Left ventricle myocardium inferior (tissue), 1 donor: Measurements from ENCODE around the gene AUTS2. TPM values are rescaled to one million over a fixed set of nuclear protein-coding genes. Genes with fewer than 3 reads are reported as not detected.

Experiments used
- DNase-seq: peaks from one replicate; pipeline ENCODE4 v3.0.0-alpha.2; 2020
- H3K27ac ChIP-seq: fragments of 200-600 bp; replicated peaks from 2 replicates; pipeline ENCODE4 v1.8.0; 2021
- H3K27me3 ChIP-seq: fragments of 200-600 bp; 2 replicates; pipeline ENCODE4 v1.8.0; 2021; ENCODE audit warnings: low read depth
- H3K36me3 ChIP-seq: fragments of 200-600 bp; 2 replicates; pipeline ENCODE4 v1.8.0; 2021
- H3K4me1 ChIP-seq: fragments of 200-600 bp; 2 replicates; pipeline ENCODE4 v1.8.0; 2021
- H3K4me3 ChIP-seq: fragments of 200-600 bp; 2 replicates; pipeline ENCODE4 v1.8.0; 2021; ENCODE audit warnings: mild to moderate bottlenecking, moderate library complexity
- H3K9me3 ChIP-seq: fragments of 200-600 bp; replicated peaks from 2 replicates; pipeline ENCODE4 v1.8.0; 2021
- intact Hi-C: fragments of 100-400 bp; cut with micrococcal nuclease; formaldehyde crosslinking; loops from one replicate; pipeline ENCODE4 v1.11.0; 2022
- total RNA-seq: library from RNA; stranded (reverse); fragmentation: NEBNext Ultra II Directional; extraction: Animal tissue kit (Norgen Biotek cat#: 25700); gene quantifications from one replicate; pipeline ENCODE4 v1.2.1, GENCODE V29; 2021
- TF ChIP-seq, protein P1 (sequence below): fragments of 200-600 bp; IDR thresholded peaks from 2 replicates; pipeline ENCODE4 v1.8.0; 2021; ENCODE audit warnings: antibody characterized with exemption, mild to moderate bottlenecking, borderline replicate concordance
- donor health status: DM: no; HTN: yes; CAD: no; lungs with severe emphysema.

Gene AUTS2
- total RNA-seq, 1 donor from 2014 or later, result 10.5 TPM

DNA sequence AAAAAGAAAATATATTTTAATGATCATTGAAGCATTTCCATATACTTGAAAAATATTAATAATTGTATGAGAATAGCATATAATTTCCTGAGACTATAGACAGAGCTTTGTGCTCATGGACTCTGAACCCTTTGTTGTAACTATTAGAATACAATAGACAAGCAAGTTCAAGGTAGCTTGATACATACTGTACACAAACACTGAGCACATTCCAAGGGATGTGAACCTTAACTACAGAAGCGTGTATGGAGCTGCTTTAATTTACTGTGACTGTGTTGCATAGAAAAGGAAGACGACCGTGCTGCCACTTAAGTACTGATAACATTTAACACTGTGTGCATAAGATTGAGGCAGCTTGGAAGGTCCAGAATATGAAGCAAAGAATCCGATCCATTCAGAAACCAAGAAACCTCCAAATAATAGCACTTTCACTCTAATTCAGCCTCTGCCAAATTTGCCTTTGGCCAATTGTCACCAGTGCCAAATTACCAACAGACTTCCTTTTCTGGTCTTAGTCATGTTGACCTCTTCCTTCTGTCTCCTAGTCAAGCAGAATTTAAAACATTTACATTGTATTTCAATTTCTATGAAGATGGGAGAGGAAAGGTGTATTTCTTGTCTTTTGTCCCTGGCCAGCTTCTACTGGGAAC lies 967.6 kb downstream of the AUTS2 start:
- H3K36me3 ChIP-seq, result no peaks in the 10 kb centered on the region
- peaks cover 22% of the 10 kb centered on the region for H3K4me1 ChIP-seq
- TF ChIP-seq, protein P1, sequence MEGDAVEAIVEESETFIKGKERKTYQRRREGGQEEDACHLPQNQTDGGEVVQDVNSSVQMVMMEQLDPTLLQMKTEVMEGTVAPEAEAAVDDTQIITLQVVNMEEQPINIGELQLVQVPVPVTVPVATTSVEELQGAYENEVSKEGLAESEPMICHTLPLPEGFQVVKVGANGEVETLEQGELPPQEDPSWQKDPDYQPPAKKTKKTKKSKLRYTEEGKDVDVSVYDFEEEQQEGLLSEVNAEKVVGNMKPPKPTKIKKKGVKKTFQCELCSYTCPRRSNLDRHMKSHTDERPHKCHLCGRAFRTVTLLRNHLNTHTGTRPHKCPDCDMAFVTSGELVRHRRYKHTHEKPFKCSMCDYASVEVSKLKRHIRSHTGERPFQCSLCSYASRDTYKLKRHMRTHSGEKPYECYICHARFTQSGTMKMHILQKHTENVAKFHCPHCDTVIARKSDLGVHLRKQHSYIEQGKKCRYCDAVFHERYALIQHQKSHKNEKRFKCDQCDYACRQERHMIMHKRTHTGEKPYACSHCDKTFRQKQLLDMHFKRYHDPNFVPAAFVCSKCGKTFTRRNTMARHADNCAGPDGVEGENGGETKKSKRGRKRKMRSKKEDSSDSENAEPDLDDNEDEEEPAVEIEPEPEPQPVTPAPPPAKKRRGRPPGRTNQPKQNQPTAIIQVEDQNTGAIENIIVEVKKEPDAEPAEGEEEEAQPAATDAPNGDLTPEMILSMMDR, result no peak
- H3K4me3 ChIP-seq, result no peak overlapping the region
- intact Hi-C loops, result no loop called here
- H3K9me3 ChIP-seq, result no peaks in the 10 kb centered on the region
- no peaks in the 10 kb centered on the region for H3K27me3 ChIP-seq
- no peak for DNase-seq
- no peak overlapping the region for H3K27ac ChIP-seq

GRCh38 chr7:70566671-70567070 lies 968.4 kb downstream of the AUTS2 start:
- TF ChIP-seq, protein P1, result no peak
- Histone ChIP-seq H3K36me3 (no peaks in the 10 kb centered on the region), H3K4me3 (no peak overlapping the region), H3K27me3 (no peaks in the 10 kb centered on the region), H3K9me3 (no peaks in the 10 kb centered on the region), H3K27ac (no peak overlapping the region), H3K4me1 (peaks cover 22% of the 10 kb centered on the region)
- intact Hi-C loops, result no loop called here
- DNase-seq, result no peak

DNA sequence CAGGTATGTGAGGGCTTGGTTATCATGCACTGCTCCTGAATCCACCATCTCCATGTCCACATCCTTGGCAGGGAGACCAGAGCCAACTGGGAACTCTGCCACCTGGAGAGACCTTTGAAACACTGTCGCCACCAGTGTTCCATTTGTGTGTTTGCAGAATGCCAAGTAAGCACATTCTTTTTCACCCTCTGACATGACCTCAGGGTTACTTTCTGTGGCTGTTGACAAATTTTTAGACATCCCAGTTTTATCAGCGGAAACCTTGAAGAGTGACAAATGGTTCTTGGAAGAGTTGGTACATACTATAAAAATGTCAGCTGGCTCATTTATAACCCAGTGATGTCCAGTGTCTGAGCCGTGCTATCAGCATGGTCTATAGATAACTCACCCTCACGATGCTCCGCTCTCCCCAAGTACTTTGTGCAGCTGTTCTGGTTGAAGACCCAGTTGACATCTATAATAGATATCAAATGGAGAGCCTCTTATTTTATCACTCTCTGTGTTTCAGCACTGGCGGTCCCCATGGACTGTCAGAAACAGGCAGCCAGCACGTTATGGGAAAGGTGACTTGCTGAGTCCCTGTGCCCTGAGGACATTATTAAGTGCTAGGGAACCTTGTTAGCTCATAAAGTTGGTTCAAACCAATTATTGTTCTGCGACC lies 970.5 kb downstream of the AUTS2 start:
- DNase-seq, result peak; percentile 35
- no peaks in the 10 kb centered on the region for H3K36me3 ChIP-seq
- peaks cover 22% of the 10 kb centered on the region for H3K4me1 ChIP-seq
- TF ChIP-seq, protein P1, result no peak
- H3K27me3 ChIP-seq, result no peaks in the 10 kb centered on the region
- intact Hi-C loops, result no loop called here
- no peak overlapping the region for H3K4me3 ChIP-seq
- peak overlapping the region; percentile 55 for H3K27ac ChIP-seq
- no peaks in the 10 kb centered on the region for H3K9me3 ChIP-seq

GRCh38 chr7:70569335-70569819 lies 971.1 kb downstream of the AUTS2 start:
- H3K9me3 ChIP-seq, result no peaks in the 10 kb centered on the region
- H3K27me3 ChIP-seq, result no peaks in the 10 kb centered on the region
- intact Hi-C loops, result no loop called here
- H3K4me3 ChIP-seq, result peak overlapping the region; percentile 1
- TF ChIP-seq, protein P1, result no peak
- DNase-seq, result no peak
- H3K27ac ChIP-seq, result peak overlapping the region; percentile 55
- no peaks in the 10 kb centered on the region for H3K36me3 ChIP-seq
- H3K4me1 ChIP-seq, result peaks cover 22% of the 10 kb centered on the region

DNA sequence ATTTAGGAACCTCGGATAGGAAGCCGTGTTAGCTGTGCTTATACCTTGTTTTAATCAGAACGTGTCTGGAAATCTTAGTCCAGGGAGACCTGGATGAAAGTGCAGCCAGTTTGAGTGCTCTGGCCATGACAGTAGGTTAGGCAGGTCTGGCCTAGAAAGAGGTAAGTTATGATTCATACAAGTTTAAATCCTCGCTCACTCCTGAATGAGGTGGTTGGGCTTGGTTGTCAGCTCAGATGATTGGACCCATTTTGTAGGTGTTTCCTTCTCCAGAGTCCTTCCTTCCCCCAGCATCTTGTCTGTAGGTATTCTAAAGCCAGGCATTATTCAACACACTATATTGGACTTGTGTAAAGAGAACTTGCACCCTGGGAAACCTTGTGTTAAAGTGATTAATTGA lies 971.8 kb downstream of the AUTS2 start:
- Histone ChIP-seq H3K27ac (no peak overlapping the region), H3K4me3 (peak overlapping the region; percentile 1), H3K27me3 (no peaks in the 10 kb centered on the region), H3K9me3 (no peaks in the 10 kb centered on the region), H3K4me1 (peaks cover 22% of the 10 kb centered on the region), H3K36me3 (no peaks in the 10 kb centered on the region)
- intact Hi-C loops, result no loop called here
- TF ChIP-seq, protein P1, result no peak
- DNase-seq, result no peak
